Astrocyte of the cerebellum (primary cell): ENCODE data around the gene EPB41L5.
A peak's percentile ranks its signal among the peaks of the same experiment; 100 is the strongest.
"Not testable (repeated sequence)": the region's sequence is repeated elsewhere in the genome, so short reads cannot be mapped to it uniquely, and the experiment has no call there.

Experiments
- DNase-seq: peaks from one replicate; pipeline ENCODE4 v3.0.0-alpha.2; 2011; ENCODE audit warnings: low read depth
- H3K4me3 ChIP-seq: 2 replicates; pipeline ENCODE4 v1.5.1; 2011; ENCODE audit warnings: mild to moderate bottlenecking, low read depth, low read length, moderate library complexity
- CTCF ChIP-seq: IDR thresholded peaks from 2 replicates; pipeline ENCODE4 v1.5.1; 2012; ENCODE audit warnings: low read length, low read depth, moderate library complexity, mild to moderate bottlenecking; ENCODE audit errors: missing control alignments
- in situ Hi-C: cut with HindIII; loops from 2 replicates; pipeline ENCODE4 v1.10.0; 2017; ENCODE audit warnings: low sequenced_read_pairs

Gene EPB41L5

GRCh38 chr2:120132691-120133090 lies 119.8 kb downstream of the EPB41L5 start:
- TF ChIP-seq CTCF: no peak
- no peak overlapping the region for H3K4me3 ChIP-seq
- DNase-seq: no peak
- in situ Hi-C loops: no loop called here

- H3K4me3 ChIP-seq: no peak overlapping the region
- DNase-seq: no peak
- in situ Hi-C loops: no loop called here
Measured at GRCh38 chr2:120133572-120134244, 120.8 kb downstream of the EPB41L5 start.

DNA sequence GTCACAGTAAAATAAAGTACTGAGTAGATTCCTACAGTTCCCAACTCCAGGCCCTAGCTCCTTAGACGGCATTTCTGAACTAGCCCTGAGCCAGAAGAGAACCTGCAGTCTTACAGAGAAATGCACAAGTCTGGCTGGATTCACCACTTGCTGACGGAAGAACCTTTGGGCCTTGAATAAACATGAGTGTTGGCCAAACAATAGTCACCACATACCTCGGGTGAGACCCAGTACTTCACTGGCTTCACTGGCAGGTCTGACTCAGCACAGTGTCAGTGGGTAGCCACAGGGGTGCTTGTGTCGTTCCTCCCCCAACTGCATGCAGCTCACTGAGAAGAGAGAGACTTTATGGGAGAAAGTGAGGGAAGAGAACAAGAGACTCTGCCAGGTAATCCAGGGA lies 121.4 kb downstream of the EPB41L5 start:
- no peak overlapping the region for H3K4me3 ChIP-seq
- no peak for TF ChIP-seq CTCF
- peak; percentile 97 for DNase-seq
- in situ Hi-C loops: no loop called here

More at GRCh38 chr2:120133572-120134244, 120.8 kb downstream of the EPB41L5 start:
- TF ChIP-seq CTCF: no peak

- in situ Hi-C loops, DNase-seq, H3K4me3 ChIP-seq: not testable (repeated sequence)
Measured at GRCh38 chr2:120135013-120135412, 122.1 kb downstream of the EPB41L5 start.

- DNase-seq: no peak
- in situ Hi-C loops: no loop called here
- no peak overlapping the region for H3K4me3 ChIP-seq
- TF ChIP-seq CTCF: no peak
Measured at GRCh38 chr2:120140866-120141265, 128.0 kb downstream of the EPB41L5 start.

- no peak overlapping the region for H3K4me3 ChIP-seq
- DNase-seq: no peak
- in situ Hi-C loops: no loop called here
- TF ChIP-seq CTCF: no peak
Measured at GRCh38 chr2:120141300-120142069, 128.6 kb downstream of the EPB41L5 start.
